Vagina (tissue), 2 donors: ENCODE results near the gene OGDHL. TPM values are rescaled to one million over a fixed set of nuclear protein-coding genes. Genes with fewer than 3 reads are reported as not detected.
A peak's percentile ranks its signal among the peaks of the same experiment; 100 is the strongest.

Experiments used
- DNase-seq, 2 donors: peaks; one replicate each; pipeline ENCODE4 v3.0.0-alpha.2; 2017; ENCODE audit errors: extremely low spot score in 2 of 2
- H3K27ac ChIP-seq: fragments of 200-600 bp; sonication (generic); one replicate; pipeline ENCODE4 v1.5.1; 2019
- H3K27me3 ChIP-seq: fragments of 200-600 bp; sonication (generic); one replicate; pipeline ENCODE4 v1.5.1; 2019
- H3K36me3 ChIP-seq, 2 donors: fragments of 200-600 bp; sonication (generic); one replicate each; pipeline ENCODE4 v1.5.1; 2017 to 2019
- H3K4me1 ChIP-seq: fragments of 200-600 bp; sonication (generic); one replicate; pipeline ENCODE4 v1.5.1; 2019
- H3K4me3 ChIP-seq, 2 donors: fragments of 200-600 bp; sonication (generic); 1 replicate in 1 of 2; 2 replicates in 1 of 2; pipeline ENCODE4 v1.5.1; 2016 to 2019
- H3K9me3 ChIP-seq: fragments of 200-600 bp; sonication (generic); one replicate; pipeline ENCODE4 v1.5.1; 2019
- POLR2A ChIP-seq, 2 donors: fragments of 450-650 bp; IDR thresholded peaks; one replicate each; pipeline ENCODE4 v1.6.1; 2017; ENCODE audit warnings: antibody characterized with exemption in 2 of 2, mild to moderate bottlenecking in 2 of 2, moderate library complexity in 2 of 2
- POLR2AphosphoS5 ChIP-seq, 2 donors: sonication (generic); formaldehyde crosslinking; IDR thresholded peaks; one replicate each; pipeline ENCODE4 v1.9.0; 2017; ENCODE audit warnings: antibody characterized with exemption in 2 of 2, mild to moderate bottlenecking in 2 of 2, low read depth in 1 of 2; ENCODE audit not compliant: insufficient read depth in 1 of 2
- intact Hi-C: fragments of 100-400 bp; cut with DNase I; formaldehyde crosslinking; loops from one replicate; pipeline ENCODE4 v1.15.1; 2023
- total RNA-seq: library from RNA; depleted of rRNA; stranded (reverse); fragments of >200 nt; gene quantifications from one replicate; pipeline ENCODE4 v1.2.3, GENCODE V29; 2016
- TF ChIP-seq, protein P1 (sequence below), 3 experiments: fragments of 450-650 bp in 2 of 3; fragments of 200-600 bp in 1 of 3; sonication (generic) in 1 of 3; IDR thresholded peaks; one replicate each; pipeline ENCODE4 v1.5.1; 2017 to 2019; ENCODE audit warnings: antibody characterized with exemption in 3 of 3, mild to moderate bottlenecking in 2 of 3, moderate library complexity in 2 of 3

Gene OGDHL
- total RNA-seq, 1 donor from 2014 or later: 3.4 TPM

DNA sequence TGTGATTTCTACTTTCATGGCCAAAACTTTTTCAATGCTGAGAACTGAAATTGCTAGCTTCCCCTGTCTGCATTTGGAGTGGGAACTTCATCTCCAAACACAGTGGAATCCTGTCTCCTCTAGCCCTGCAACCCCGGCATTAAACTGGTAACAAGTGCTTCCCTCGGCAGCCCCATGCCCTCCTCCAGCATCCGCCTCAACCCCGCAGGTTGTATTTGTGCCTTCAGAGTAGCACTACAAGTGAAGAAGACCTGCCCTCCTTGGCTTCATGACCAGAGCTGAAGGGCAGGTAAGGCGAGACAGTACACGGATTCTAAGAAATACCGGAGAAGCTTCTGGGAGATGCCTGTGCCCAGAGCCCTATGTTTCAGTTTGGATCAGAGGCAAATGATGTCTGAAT, 65.8 kb downstream of the OGDHL start:
- Histone ChIP-seq H3K27me3 (no peaks in the 10 kb centered on the region), H3K9me3 (no peaks in the 10 kb centered on the region), H3K4me1 (no peaks in the 10 kb centered on the region), H3K36me3 (no peaks in the 10 kb centered on the region), H3K4me3 (no peak overlapping the region), H3K27ac (no peak overlapping the region)
- intact Hi-C loops: no loop called here
- no peak for DNase-seq
- TF ChIP-seq POLR2A (IDR thresholded peaks at IDR 0.05) (no peak), POLR2AphosphoS5 (IDR thresholded peaks at IDR 0.05; ENCODE audit: insufficient read depth in 1 of 2, low read depth in 1 of 2) (no peak)
- TF ChIP-seq, protein P1, sequence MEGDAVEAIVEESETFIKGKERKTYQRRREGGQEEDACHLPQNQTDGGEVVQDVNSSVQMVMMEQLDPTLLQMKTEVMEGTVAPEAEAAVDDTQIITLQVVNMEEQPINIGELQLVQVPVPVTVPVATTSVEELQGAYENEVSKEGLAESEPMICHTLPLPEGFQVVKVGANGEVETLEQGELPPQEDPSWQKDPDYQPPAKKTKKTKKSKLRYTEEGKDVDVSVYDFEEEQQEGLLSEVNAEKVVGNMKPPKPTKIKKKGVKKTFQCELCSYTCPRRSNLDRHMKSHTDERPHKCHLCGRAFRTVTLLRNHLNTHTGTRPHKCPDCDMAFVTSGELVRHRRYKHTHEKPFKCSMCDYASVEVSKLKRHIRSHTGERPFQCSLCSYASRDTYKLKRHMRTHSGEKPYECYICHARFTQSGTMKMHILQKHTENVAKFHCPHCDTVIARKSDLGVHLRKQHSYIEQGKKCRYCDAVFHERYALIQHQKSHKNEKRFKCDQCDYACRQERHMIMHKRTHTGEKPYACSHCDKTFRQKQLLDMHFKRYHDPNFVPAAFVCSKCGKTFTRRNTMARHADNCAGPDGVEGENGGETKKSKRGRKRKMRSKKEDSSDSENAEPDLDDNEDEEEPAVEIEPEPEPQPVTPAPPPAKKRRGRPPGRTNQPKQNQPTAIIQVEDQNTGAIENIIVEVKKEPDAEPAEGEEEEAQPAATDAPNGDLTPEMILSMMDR (IDR thresholded peaks at IDR 0.05): no peak

GRCh38 chr10:49694466-49694865, 67.7 kb downstream of the OGDHL start:
- intact Hi-C loops: no loop called here
- Histone ChIP-seq H3K4me1 (no peaks in the 10 kb centered on the region), H3K4me3 (no peak overlapping the region), H3K36me3 (no peaks in the 10 kb centered on the region), H3K27me3 (no peaks in the 10 kb centered on the region), H3K27ac (no peak overlapping the region), H3K9me3 (no peaks in the 10 kb centered on the region)
- no peak for DNase-seq
- TF ChIP-seq, protein P1 (IDR thresholded peaks at IDR 0.05): no peak
- TF ChIP-seq POLR2AphosphoS5 (IDR thresholded peaks at IDR 0.05; ENCODE audit: insufficient read depth in 1 of 2, low read depth in 1 of 2): no peak
- TF ChIP-seq POLR2A (IDR thresholded peaks at IDR 0.05): no peak

DNA sequence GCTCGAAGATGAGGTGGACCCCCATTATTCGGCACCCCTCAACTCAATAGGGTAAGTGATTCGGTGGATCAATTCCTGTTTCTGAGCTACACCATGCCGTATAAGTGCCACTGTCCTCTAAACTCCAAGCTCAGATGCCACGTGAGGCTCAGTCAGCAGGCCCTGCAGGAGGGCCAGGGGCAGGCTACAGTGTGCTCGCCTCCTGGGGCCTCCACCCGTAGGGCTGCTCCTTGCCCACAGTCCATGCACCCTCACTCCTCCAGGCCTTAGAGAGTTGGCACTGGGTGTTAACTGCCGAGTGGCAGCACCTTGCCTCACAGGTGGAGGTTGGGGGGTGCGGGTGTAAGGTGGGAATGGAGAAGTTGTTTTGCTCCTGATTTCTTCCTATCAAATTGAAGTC, 70.5 kb downstream of the OGDHL start:
- peak in 1 of 2 donors; percentile 76 for DNase-seq
- no peaks in the 10 kb centered on the region for H3K27me3 ChIP-seq
- H3K4me1 ChIP-seq: no peaks in the 10 kb centered on the region
- TF ChIP-seq, protein P1 (IDR thresholded peaks at IDR 0.05): no peak
- TF ChIP-seq POLR2AphosphoS5 (IDR thresholded peaks at IDR 0.05; ENCODE audit: insufficient read depth in 1 of 2, low read depth in 1 of 2) (no peak), POLR2A (IDR thresholded peaks at IDR 0.05) (no peak)
- H3K9me3 ChIP-seq: no peaks in the 10 kb centered on the region
- no peak overlapping the region for H3K27ac ChIP-seq
- intact Hi-C loops: no loop called here
- H3K4me3 ChIP-seq: no peak overlapping the region
- H3K36me3 ChIP-seq: no peaks in the 10 kb centered on the region

DNA sequence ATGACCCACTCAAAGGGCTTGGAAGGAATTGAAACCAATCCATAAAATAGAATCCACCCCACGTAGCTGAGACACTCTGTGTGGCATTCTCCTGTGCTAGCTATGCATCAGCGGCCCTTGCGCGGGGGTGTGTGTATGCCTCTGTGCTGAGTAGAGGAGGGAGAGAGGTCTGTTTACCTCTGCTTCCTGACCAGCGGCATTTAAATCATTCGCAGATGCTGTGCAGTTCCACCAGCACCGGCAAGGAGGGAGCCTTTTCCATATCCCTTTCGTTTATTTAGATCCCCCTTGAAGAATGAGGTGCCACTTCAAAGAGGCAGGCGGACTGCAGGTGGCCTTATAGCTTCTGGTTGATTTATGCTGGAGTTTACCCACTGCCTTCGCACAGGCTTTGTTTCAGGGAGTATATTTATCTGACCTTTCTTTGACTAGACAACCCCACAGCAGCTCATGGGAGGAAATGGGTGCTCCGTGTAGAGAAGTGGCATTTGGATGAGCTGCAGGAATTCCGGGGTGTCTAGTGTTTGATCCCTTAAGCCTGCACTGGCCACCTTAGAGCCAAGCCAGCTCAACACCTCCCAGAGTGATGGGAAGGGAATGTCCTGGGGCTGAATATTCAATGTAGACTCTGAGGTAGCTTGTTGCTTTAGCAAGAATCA, 71.3 kb downstream of the OGDHL start:
- Histone ChIP-seq H3K36me3 (no peaks in the 10 kb centered on the region), H3K4me3 (no peak overlapping the region), H3K9me3 (no peaks in the 10 kb centered on the region), H3K27me3 (no peaks in the 10 kb centered on the region), H3K27ac (no peak overlapping the region), H3K4me1 (no peaks in the 10 kb centered on the region)
- peak in 1 of 2 donors; percentile 69 for DNase-seq
- intact Hi-C loops: no loop called here
- TF ChIP-seq POLR2AphosphoS5 (IDR thresholded peaks at IDR 0.05; ENCODE audit: insufficient read depth in 1 of 2, low read depth in 1 of 2): no peak
- no peak for TF ChIP-seq POLR2A (IDR thresholded peaks at IDR 0.05)
- TF ChIP-seq, protein P1 (IDR thresholded peaks at IDR 0.05): no peak

DNA sequence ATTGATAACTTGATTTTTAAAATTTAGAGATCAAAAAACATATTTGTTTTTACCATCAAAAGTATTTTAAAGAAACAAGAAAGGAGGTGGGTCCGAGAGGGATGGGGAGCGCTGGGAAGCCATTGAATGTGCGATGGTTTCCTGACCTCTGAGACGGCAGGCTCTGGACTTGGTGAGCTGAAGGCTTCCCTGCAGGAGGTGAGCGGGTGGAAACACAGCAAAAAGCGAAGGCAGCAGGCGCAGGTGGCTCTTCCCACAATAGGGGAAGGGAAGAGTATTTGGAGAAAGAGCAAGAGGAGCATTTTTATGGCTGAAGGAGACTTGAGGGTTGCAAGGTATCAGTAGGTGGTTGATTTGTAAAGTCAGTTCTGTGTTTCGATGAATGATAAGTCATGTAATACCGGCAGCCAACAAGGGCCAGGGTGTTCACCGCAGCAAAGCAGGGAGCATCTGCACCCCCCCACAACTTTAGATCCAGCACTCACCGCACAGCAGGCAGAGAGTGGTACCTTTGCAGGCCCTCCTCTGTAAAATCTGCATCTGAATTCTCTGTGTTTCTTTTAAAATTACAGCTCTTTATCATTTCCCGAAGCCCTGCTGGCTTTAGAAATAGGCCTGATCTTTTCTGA, 72.1 kb downstream of the OGDHL start:
- TF ChIP-seq, protein P1 (IDR thresholded peaks at IDR 0.05): no peak
- TF ChIP-seq POLR2AphosphoS5 (IDR thresholded peaks at IDR 0.05; ENCODE audit: insufficient read depth in 1 of 2, low read depth in 1 of 2) (no peak), POLR2A (IDR thresholded peaks at IDR 0.05) (no peak)
- intact Hi-C loops: no loop called here
- Histone ChIP-seq H3K27me3 (no peaks in the 10 kb centered on the region), H3K9me3 (no peaks in the 10 kb centered on the region), H3K36me3 (no peaks in the 10 kb centered on the region), H3K27ac (no peak overlapping the region), H3K4me3 (no peak overlapping the region), H3K4me1 (no peaks in the 10 kb centered on the region)
- peak in 1 of 2 donors; percentile 62 for DNase-seq
